H1 (cell line): Measurements from ENCODE around the gene MR1. TPM values are rescaled to one million over a fixed set of nuclear protein-coding genes. Genes with fewer than 3 reads are reported as not detected.

Source experiments
- ATF3 ChIP-seq: IDR thresholded peaks from 2 replicates; pipeline ENCODE4 v1.6.1; 2011; ENCODE audit warnings: low read depth, mild to moderate bottlenecking, low read length; ENCODE audit not compliant: insufficient read depth
- BRCA1 ChIP-seq: IDR thresholded peaks from 2 replicates; pipeline ENCODE4 v1.6.1; 2012; ENCODE audit warnings: low read depth, low read length, improper control_type of control experiment
- KDM1A ChIP-seq: fragments of 200-600, 300-600 bp; sonication (generic); IDR thresholded peaks from 2 replicates; pipeline ENCODE4 v1.7.1; 2016; ENCODE audit warnings: mild to moderate bottlenecking, low read length, borderline replicate concordance
- PHF8 ChIP-seq: fragments of 200-600 bp; sonication (generic); conservative IDR thresholded peaks from 2 replicates; pipeline ENCODE4 v1.7.1; 2012; ENCODE audit warnings: low read depth, mild to moderate bottlenecking, inconsistent platforms, low read length, moderate library complexity
- SAP30 ChIP-seq: fragments of 300-600 bp; sonication (generic); IDR thresholded peaks from 2 replicates; pipeline ENCODE4 v1.7.1; 2012; ENCODE audit warnings: low read length, moderate library complexity, mild to moderate bottlenecking, inconsistent platforms; ENCODE audit not compliant: insufficient read depth, insufficient replicate concordance
- SIN3A ChIP-seq, 2 experiments: IDR thresholded peaks in 1 of 2; conservative IDR thresholded peaks in 1 of 2; 2 replicates each; pipeline ENCODE4 v1.6.1; 2011 to 2012; ENCODE audit warnings: low read length in 2 of 2, improper control_type of control experiment in 1 of 2, low read depth in 1 of 2, mild to moderate bottlenecking in 1 of 2
- SP4 ChIP-seq: IDR thresholded peaks from 2 replicates; pipeline ENCODE4 v1.6.1; 2012; ENCODE audit warnings: low read length, inconsistent platforms
- TAF1 ChIP-seq: IDR thresholded peaks from 2 replicates; pipeline ENCODE4 v1.6.1; 2011; ENCODE audit warnings: mild to moderate bottlenecking, low read depth, low read length
- polyA plus RNA-seq, 7 experiments: library from polyadenylated mRNA; depleted of rRNA in 3 of 7; stranded (reverse) in 5 of 7; unstranded in 2 of 7; fragments of >200 nt in 5 of 7; fragments of 200-250 nt in 2 of 7; gene quantifications; 1 replicate in 5 of 7; 2 replicates in 1 of 7; 4 replicates in 1 of 7; pipeline versions ENCODE4 v1.2.1 to v1.2.3, GENCODE V29; 2011 to 2013; ENCODE audit warnings: missing spikeins in 2 of 7, mixed read lengths in 2 of 7
- total RNA-seq: library from RNA; stranded (reverse); fragmentation: NEBNext Ultra II Directional; extraction: Animal tissue kit (Norgen Biotek cat#: 25700); gene quantifications from 2 replicates; pipeline ENCODE4 v1.2.1, GENCODE V29; 2021

Gene MR1
- total and polyA plus RNA-seq, 2 of the 8 experiments (the other 6 are each of a cell fraction or from before 2014, with no cell fraction given) = 0.09 TPM; not detected in 1

GRCh38 chr1:181049378-181049777 is 15.6 kb downstream of the MR1 start (continued):
- TF ChIP-seq SIN3A (conservative IDR thresholded peaks at IDR 0.05 in 1 of 2, IDR thresholded peaks at IDR 0.05 in 1 of 2; ENCODE audit: low read depth in 1 of 2, low read length in 2 of 2) (no peak), TAF1 (no peak), PHF8 (no peak), BRCA1 (no peak), SAP30 (no peak), SP4 (no peak), KDM1A (no peak), ATF3 (no peak)
